Small intestine (tissue), 7 donors: ENCODE measurements around the gene CHCHD4. TPM values are rescaled to one million over a fixed set of nuclear protein-coding genes. Genes with fewer than 3 reads are reported as not detected.
A peak's percentile ranks its signal among the peaks of the same experiment; 100 is the strongest.

Source experiments
- DNase-seq, 2 donors: peaks; one replicate each; pipeline versions ENCODE4 v3.0.0 to v3.0.0-alpha.2; 2013
- FAIRE-seq: peaks from 2 replicates; lab custom pipeline; 2012; peaks lifted over from hg19 to GRCh38; lab: Jason Lieb, UNC
- H3K27ac ChIP-seq, 3 donors: one replicate each; pipeline ENCODE4 v1.5.1; 2013; ENCODE audit warnings: low read length in 2 of 3, mild to moderate bottlenecking in 2 of 3, control low read depth in 1 of 3, inconsistent platforms in 1 of 3, low read depth in 1 of 3, moderate library complexity in 1 of 3
- H3K27me3 ChIP-seq, 3 donors: one replicate each; pipeline ENCODE4 v1.6.1; 2013; ENCODE audit warnings: low read length in 3 of 3, inconsistent platforms in 1 of 3; ENCODE audit not compliant: control insufficient read depth in 3 of 3, insufficient read depth in 3 of 3
- H3K36me3 ChIP-seq, 3 donors: one replicate each; pipeline ENCODE4 v1.6.1; 2013; ENCODE audit warnings: low read length in 3 of 3, inconsistent platforms in 1 of 3, low read depth in 1 of 3, mild to moderate bottlenecking in 1 of 3, moderate library complexity in 1 of 3; ENCODE audit not compliant: control insufficient read depth in 3 of 3, insufficient read depth in 2 of 3
- H3K4me1 ChIP-seq, 3 donors: one replicate each; pipeline ENCODE4 v1.6.1; 2013; ENCODE audit warnings: low read length in 2 of 3, inconsistent platforms in 1 of 3, low read depth in 1 of 3, mild to moderate bottlenecking in 1 of 3, moderate library complexity in 1 of 3; ENCODE audit not compliant: control insufficient read depth in 3 of 3, insufficient read depth in 2 of 3
- H3K4me3 ChIP-seq, 3 donors: one replicate each; pipeline ENCODE4 v1.5.1; 2013; ENCODE audit warnings: low read length in 3 of 3, control low read depth in 1 of 3, inconsistent platforms in 1 of 3, low read depth in 1 of 3, mild to moderate bottlenecking in 1 of 3, moderate library complexity in 1 of 3
- H3K9me3 ChIP-seq, 2 donors: one replicate each; pipeline ENCODE4 v1.6.1; 2013; ENCODE audit warnings: low read depth in 1 of 2, low read length in 1 of 2; ENCODE audit not compliant: control insufficient read depth in 2 of 2, insufficient read depth in 1 of 2
- WGBS, 3 donors: extraction: QIAGEN DNeasy Blood & Tissue Kit; methylation state at CpG; one replicate each; pipeline ENCODE4 v1.1.7; 2013; 5-methylcytosine and 5-hydroxymethylcytosine counted together
- polyA plus RNA-seq, 4 donors: library from polyadenylated mRNA; stranded (reverse) in 3 of 4; unstranded in 1 of 4; fragments of 200-250 nt in 3 of 4; fragments of 120-200 nt in 1 of 4; gene quantifications; one replicate each; pipeline versions ENCODE4 v1.2.1 to v1.2.3, GENCODE V29; 2013
- donor health status: healthy with polysubstance abuse.
- donor health status: control.
- donor health status: control.
- donor health status: Bipolar disorder and iron deficiency.
- donor health status: healthy.

Gene CHCHD4
- polyA plus RNA-seq, 4 donors = 15.9 to 42.3 (median 26.5) TPM

DNA sequence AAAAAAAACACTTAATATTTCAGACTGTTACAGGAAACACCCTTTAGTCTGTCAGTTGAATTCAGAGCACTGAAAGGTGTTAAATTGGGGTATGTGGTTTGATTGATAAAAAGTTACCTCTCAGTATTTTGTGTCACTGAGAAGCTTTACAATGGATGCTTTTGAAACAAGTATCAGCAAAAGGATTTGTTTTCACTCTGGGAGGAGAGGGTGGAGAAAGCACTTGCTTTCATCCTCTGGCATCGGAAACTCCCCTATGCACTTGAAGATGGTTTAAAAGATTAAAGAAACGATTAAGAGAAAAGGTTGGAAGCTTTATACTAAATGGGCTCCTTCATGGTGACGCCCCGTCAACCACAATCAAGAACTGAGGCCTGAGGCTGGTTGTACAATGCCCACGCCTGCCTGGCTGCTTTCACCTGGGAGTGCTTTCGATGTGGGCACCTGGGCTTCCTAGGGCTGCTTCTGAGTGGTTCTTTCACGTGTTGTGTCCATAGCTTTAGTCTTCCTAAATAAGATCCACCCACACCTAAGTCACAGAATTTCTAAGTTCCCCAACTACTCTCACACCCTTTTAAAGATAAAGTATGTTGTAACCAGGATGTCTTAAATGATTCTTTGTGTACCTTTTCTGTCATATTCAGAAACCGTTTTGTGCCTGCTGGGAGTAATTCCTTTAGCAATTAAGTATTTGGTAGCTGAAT, 18.0 kb upstream of the CHCHD4 start:
- 71 to 74% (median 73%) methylated on average over 8 of the region's 8 CpGs for WGBS, 3 donors
- DNase-seq = no peak
- H3K9me3 ChIP-seq = no peaks in the 10 kb centered on the region
- peaks cover 3 to 75% (median 15%) of the 10 kb centered on the region in 3 donors for H3K36me3 ChIP-seq
- peaks cover 0 to 22% (median 2%) of the 10 kb centered on the region in 3 donors for H3K4me1 ChIP-seq
- no peaks in the 10 kb centered on the region for H3K27me3 ChIP-seq
- H3K4me3 ChIP-seq = no peak overlapping the region
- H3K27ac ChIP-seq = peak overlapping the region in 1 of 3 donors; percentile 65
- FAIRE-seq = no peak

DNA sequence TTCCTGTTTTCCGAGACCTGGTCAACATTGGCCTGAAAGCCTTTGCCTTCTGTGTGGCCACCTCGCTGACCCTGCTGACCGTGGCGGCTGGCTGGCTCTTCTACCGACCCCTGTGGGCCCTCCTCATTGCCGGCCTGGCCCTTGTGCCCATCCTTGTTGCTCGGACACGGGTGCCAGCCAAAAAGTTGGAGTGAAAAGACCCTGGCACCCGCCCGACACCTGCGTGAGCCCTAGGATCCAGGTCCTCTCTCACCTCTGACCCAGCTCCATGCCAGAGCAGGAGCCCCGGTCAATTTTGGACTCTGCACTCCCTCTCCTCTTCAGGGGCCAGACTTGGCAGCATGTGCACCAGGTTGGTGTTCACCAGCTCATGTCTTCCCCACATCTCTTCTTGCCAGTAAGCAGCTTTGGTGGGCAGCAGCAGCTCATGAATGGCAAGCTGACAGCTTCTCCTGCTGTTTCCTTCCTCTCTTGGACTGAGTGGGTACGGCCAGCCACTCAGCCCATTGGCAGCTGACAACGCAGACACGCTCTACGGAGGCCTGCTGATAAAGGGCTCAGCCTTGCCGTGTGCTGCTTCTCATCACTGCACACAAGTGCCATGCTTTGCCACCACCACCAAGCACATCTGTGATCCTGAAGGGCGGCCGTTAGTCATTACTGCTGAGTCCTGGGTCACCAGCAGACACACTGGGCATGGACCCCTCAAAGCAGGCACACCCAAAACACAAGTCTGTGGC, 17.1 kb upstream of the CHCHD4 start:
- H3K4me3 ChIP-seq = no peak overlapping the region
- H3K27me3 ChIP-seq = no peaks in the 10 kb centered on the region
- DNase-seq = no peak
- peaks cover 0 to 19% (median 2%) of the 10 kb centered on the region in 3 donors for H3K4me1 ChIP-seq
- no peak for FAIRE-seq
- no peaks in the 10 kb centered on the region for H3K9me3 ChIP-seq
- H3K27ac ChIP-seq = peak overlapping the region in 1 of 3 donors; percentile 69
- peaks cover 3 to 75% (median 11%) of the 10 kb centered on the region in 3 donors for H3K36me3 ChIP-seq
- 88 to 92% (median 92%) methylated on average over 19 of the region's 19 CpGs for WGBS, 3 donors

DNA sequence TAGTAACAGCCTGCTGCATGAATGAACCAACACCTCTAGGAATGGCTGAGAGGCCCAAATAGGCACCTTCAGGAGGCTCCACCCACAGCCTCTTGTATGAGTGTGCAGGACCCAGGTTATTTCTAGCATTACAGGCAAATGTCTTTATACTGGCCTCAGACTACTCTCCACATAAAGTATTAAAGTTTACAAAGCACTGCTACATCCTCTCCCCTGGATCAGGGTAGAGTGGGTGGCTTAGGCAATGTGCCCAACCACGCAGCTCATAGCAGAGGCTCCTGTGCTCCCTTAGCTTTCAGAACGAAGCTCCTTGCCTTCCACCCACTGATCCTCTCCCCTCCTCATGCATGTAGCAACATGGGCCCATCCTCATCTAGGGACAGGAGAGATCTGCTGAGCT, 16.5 kb upstream of the CHCHD4 start:
- Histone ChIP-seq H3K36me3 (peaks cover 3 to 75% (median 5%) of the 10 kb centered on the region in 3 donors), H3K27ac (peak overlapping the region in 1 of 3 donors; percentile 3), H3K9me3 (no peaks in the 10 kb centered on the region), H3K4me3 (no peak overlapping the region), H3K27me3 (no peaks in the 10 kb centered on the region), H3K4me1 (peaks cover 0 to 19% (median 2%) of the 10 kb centered on the region in 3 donors)
- 70 to 83% (median 72%) methylated on average over 2 of the region's 2 CpGs for WGBS, 3 donors
- FAIRE-seq (no peak), DNase-seq (no peak)

DNA sequence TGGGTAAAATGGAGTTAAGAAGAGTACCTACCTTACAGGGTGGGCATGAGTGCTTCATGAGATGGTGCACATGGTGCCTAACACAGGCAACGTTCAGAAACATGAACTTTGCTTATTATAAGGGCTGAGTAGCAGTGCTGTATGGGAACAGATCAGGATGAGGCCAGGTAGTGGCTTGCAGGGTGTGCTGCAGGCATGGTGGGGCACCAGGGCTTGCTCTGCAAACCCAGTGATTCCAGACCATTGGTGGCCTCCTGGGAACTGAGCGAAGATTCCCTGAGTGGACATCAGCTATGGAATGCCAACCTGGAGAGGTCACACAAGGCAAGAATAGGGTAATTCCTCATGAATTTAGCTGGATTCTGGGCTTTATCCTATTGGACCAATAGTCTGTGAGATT, 16.0 kb upstream of the CHCHD4 start:
- no peaks in the 10 kb centered on the region for H3K9me3 ChIP-seq
- no peak overlapping the region for H3K4me3 ChIP-seq
- peaks cover 0 to 19% (median 2%) of the 10 kb centered on the region in 3 donors for H3K4me1 ChIP-seq
- H3K27ac ChIP-seq = no peak overlapping the region
- H3K36me3 ChIP-seq = peaks cover 4 to 73% (median 4%) of the 10 kb centered on the region in 3 donors
- 75 to 78% (median 77%) methylated on average over 2 of the region's 2 CpGs for WGBS, 3 donors
- FAIRE-seq = no peak
- no peaks in the 10 kb centered on the region for H3K27me3 ChIP-seq
- no peak for DNase-seq

DNA sequence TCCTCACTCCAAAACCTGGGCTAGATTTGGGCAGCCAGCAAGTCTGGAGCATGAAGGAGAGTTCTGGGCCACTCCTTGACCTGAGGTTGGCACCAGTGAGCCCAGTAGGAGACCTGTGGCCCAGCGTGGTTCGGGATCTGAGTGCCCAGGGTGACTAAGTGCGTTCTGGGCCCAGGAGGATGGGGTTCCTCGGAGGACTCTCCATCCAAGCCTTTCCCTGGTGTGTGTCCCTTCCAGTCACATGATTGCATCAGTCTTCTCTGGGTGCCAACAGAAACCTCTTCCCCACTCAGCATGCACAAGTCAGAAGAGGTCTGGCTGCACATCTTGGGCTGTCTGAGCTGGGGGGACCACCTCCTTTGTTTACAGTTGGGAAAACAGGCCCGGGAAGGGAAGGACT, 15.1 kb upstream of the CHCHD4 start:
- H3K27ac ChIP-seq = no peak overlapping the region
- H3K36me3 ChIP-seq = peaks cover 3 to 77% (median 7%) of the 10 kb centered on the region in 3 donors
- H3K4me1 ChIP-seq = peaks cover 0 to 12% (median 2%) of the 10 kb centered on the region in 3 donors
- no peaks in the 10 kb centered on the region for H3K9me3 ChIP-seq
- H3K4me3 ChIP-seq = no peak overlapping the region
- DNase-seq (no peak), FAIRE-seq (no peak)
- no peaks in the 10 kb centered on the region for H3K27me3 ChIP-seq
- WGBS, 3 donors = 82 to 92% (median 84%) methylated on average over 5 of the region's 5 CpGs

GRCh38 chr3:14138878-14139655, 14.4 kb upstream of the CHCHD4 start:
- peaks cover 4 to 82% (median 11%) of the 10 kb centered on the region in 3 donors for H3K36me3 ChIP-seq

DNA sequence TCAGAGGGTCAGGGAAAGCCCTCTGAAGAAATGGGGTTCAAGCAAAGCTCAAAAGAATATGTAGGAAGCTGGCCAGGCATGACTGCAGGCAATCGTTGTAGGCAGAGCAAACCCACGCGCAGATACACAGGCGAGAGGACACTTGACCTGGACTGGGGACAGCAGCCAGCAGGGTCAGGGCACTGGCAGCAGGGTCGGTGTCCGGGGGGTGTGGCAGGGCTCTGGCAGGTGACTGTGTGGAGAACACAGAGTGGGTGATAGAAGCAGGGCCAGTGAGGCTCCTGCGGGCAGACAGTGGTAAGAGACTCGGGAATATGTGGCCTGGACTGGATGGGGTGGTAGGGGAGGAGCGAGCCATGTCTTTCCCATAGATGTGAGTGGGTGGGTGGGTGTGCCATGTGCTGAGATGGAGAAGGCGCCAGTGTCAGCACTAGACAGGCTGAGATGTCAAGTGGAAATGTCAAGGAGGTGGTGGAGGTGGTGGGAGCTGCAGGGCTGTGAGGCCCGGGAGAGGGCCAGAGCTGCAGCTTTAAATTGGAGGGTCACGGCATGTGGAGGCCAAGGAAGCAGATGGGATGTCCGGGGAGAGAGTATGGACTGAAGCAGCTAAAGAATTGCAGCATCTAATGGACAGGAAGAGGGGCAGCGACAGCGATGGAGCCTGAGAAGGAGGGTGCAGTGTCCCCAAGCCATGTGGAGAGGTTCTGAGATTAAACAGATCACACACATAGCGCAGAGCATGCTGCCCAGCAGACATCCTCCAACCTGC, 13.6 kb upstream of the CHCHD4 start:
- no peak for DNase-seq
- Histone ChIP-seq H3K4me1 (peaks cover 0 to 5% (median 0%) of the 10 kb centered on the region in 3 donors), H3K27ac (no peak overlapping the region), H3K27me3 (no peaks in the 10 kb centered on the region), H3K9me3 (no peaks in the 10 kb centered on the region), H3K4me3 (no peak overlapping the region), H3K36me3 (peaks cover 4 to 87% (median 17%) of the 10 kb centered on the region in 3 donors)
- 91 to 97% (median 96%) methylated on average over 16 of the region's 16 CpGs for WGBS, 3 donors
- no peak for FAIRE-seq

More at GRCh38 chr3:14138878-14139655, 14.4 kb upstream of the CHCHD4 start:
- DNase-seq (no peak), FAIRE-seq (no peak)
- H3K4me1 ChIP-seq = peaks cover 0 to 4% (median 2%) of the 10 kb centered on the region in 3 donors
- 89 to 90% (median 89%) methylated on average over 14 of the region's 14 CpGs for WGBS, 3 donors
- no peak overlapping the region for H3K4me3 ChIP-seq
- no peak overlapping the region for H3K27ac ChIP-seq
- H3K9me3 ChIP-seq = no peaks in the 10 kb centered on the region
- no peaks in the 10 kb centered on the region for H3K27me3 ChIP-seq
